ENCODE results near the gene CRB2.

CRB2 gene

GRCh38 chr9:123408313-123409262, 52.6 kb downstream of the CRB2 start:
- ATAC-seq, result no peak
- no peak for TF ChIP-seq POU6F1 (CRISPR knock-in tag; IDR thresholded peaks at IDR 0.05; ENCODE audit: borderline replicate concordance, low read depth)
- no peak for TF ChIP-seq RARB (CRISPR knock-in tag; IDR thresholded peaks at IDR 0.05)
- TF ChIP-seq ZNF8 (CRISPR knock-in tag; IDR thresholded peaks at IDR 0.05), result no peak
- TF ChIP-seq ZFP30 (CRISPR knock-in tag; IDR thresholded peaks at IDR 0.05), result no peak
- no peak for TF ChIP-seq TSHZ2 (CRISPR knock-in tag; IDR thresholded peaks at IDR 0.05)
- TF ChIP-seq ESRRG (CRISPR knock-in tag; IDR thresholded peaks at IDR 0.05), result no peak
- TF ChIP-seq CSRNP3 (CRISPR knock-in tag; IDR thresholded peaks at IDR 0.05), result no peak
- TF ChIP-seq CREB5 (CRISPR knock-in tag; IDR thresholded peaks at IDR 0.05; ENCODE audit: low read depth), result no peak
- TF ChIP-seq CSDC2 (CRISPR knock-in tag; IDR thresholded peaks at IDR 0.05), result no peak
- TF ChIP-seq GLIS3 (CRISPR knock-in tag; IDR thresholded peaks at IDR 0.05), result no peak
- no peak for TF ChIP-seq PPARA (CRISPR knock-in tag; IDR thresholded peaks at IDR 0.05; ENCODE audit: borderline replicate concordance)
- no peak for TF ChIP-seq SNAI2 (CRISPR knock-in tag; IDR thresholded peaks at IDR 0.05)
- no peak for TF ChIP-seq PATZ1 (CRISPR knock-in tag; IDR thresholded peaks at IDR 0.05; ENCODE audit: borderline replicate concordance)
- no peak for TF ChIP-seq TCF4 (CRISPR knock-in tag; IDR thresholded peaks at IDR 0.05; ENCODE audit: borderline replicate concordance)
- TF ChIP-seq ZNF565 (CRISPR knock-in tag; conservative IDR thresholded peaks at IDR 0.05; ENCODE audit: low read depth), result no peak
- TF ChIP-seq ARNTL (CRISPR knock-in tag; IDR thresholded peaks at IDR 0.05; ENCODE audit: borderline replicate concordance, low read depth), result no peak

- ATAC-seq, result no peak
- TF ChIP-seq ZC3H10 (CRISPR knock-in tag; IDR thresholded peaks at IDR 0.05), result no peak
Observed at GRCh38 chr9:123410281-123410910, 54.4 kb downstream of the CRB2 start.

- no peak for ATAC-seq
- TF ChIP-seq ZC3H10 (CRISPR knock-in tag; IDR thresholded peaks at IDR 0.05) (no peak), TSHZ2 (CRISPR knock-in tag; IDR thresholded peaks at IDR 0.05) (no peak), PATZ1 (CRISPR knock-in tag; IDR thresholded peaks at IDR 0.05; ENCODE audit: borderline replicate concordance) (no peak), TCF4 (CRISPR knock-in tag; IDR thresholded peaks at IDR 0.05; ENCODE audit: borderline replicate concordance) (no peak), CREB5 (CRISPR knock-in tag; IDR thresholded peaks at IDR 0.05; ENCODE audit: low read depth) (no peak), ZFP3 (CRISPR knock-in tag; IDR thresholded peaks at IDR 0.05) (no peak), ESRRG (CRISPR knock-in tag; IDR thresholded peaks at IDR 0.05) (no peak), TOX (CRISPR knock-in tag; IDR thresholded peaks at IDR 0.05; ENCODE audit: borderline replicate concordance) (no peak), ISL1 (CRISPR knock-in tag; IDR thresholded peaks at IDR 0.05) (no peak), ZNF565 (CRISPR knock-in tag; conservative IDR thresholded peaks at IDR 0.05; ENCODE audit: low read depth) (no peak)
Observed at GRCh38 chr9:123411191-123411590, 55.2 kb downstream of the CRB2 start.
